SU-DHL-6 (cell line): ENCODE results near the gene IP6K3.

ENCODE experiments used
- H2AFZ ChIP-seq: fragments of 200-600 bp; sonication (generic); 2 replicates; pipeline ENCODE4 v1.6.1; 2014; ENCODE audit warnings: low read depth, mild to moderate bottlenecking, moderate library complexity, mixed read lengths, antibody characterized with exemption, low read length; ENCODE audit not compliant: severe bottlenecking
- H3F3A ChIP-seq: fragments of 200-600 bp; shearing (Covaris generic); 2 replicates; pipeline ENCODE4 v1.6.0; 2016; ENCODE audit warnings: antibody characterized with exemption, mild to moderate bottlenecking; ENCODE audit not compliant: insufficient read depth
- H3K27ac ChIP-seq: fragments of 200-600 bp; sonication (generic); 2 replicates; pipeline ENCODE4 v1.5.1; 2016; ENCODE audit warnings: low read depth, mild to moderate bottlenecking, low read length, moderate library complexity, mixed read lengths
- H3K27me3 ChIP-seq: fragments of 200-600 bp; sonication (generic), shearing (Covaris generic); 2 replicates; pipeline ENCODE4 v1.6.0; 2014; ENCODE audit warnings: mild to moderate bottlenecking, low read length
- H3K36me3 ChIP-seq: fragments of 200-600 bp; sonication (generic); 2 replicates; pipeline ENCODE4 v1.6.1; 2014; ENCODE audit warnings: mild to moderate bottlenecking, low read length, mixed read lengths
- H3K4me2 ChIP-seq: fragments of 300-600, 200-600 bp; shearing (Covaris generic), sonication (generic); 2 replicates; pipeline ENCODE4 v1.6.0; 2014; ENCODE audit warnings: low read length, low read depth, mild to moderate bottlenecking; ENCODE audit not compliant: poor library complexity, severe bottlenecking
- H3K4me3 ChIP-seq: fragments of 200-600 bp; sonication (generic); 2 replicates; pipeline ENCODE4 v1.5.1; 2014; ENCODE audit warnings: antibody characterized with exemption, low read length, mild to moderate bottlenecking, mixed read lengths; ENCODE audit not compliant: insufficient read depth, poor library complexity, severe bottlenecking
- H3K79me2 ChIP-seq: fragments of 200-600 bp; sonication (generic); 2 replicates; pipeline ENCODE4 v1.6.1; 2014; ENCODE audit warnings: mild to moderate bottlenecking, low read length, moderate library complexity; ENCODE audit not compliant: insufficient read depth
- H3K9ac ChIP-seq: fragments of 200-600 bp; sonication (generic); 2 replicates; pipeline ENCODE4 v1.7.0; 2014; ENCODE audit warnings: mild to moderate bottlenecking, low read length
- H3K9me2 ChIP-seq: fragments of 200-600 bp; sonication (generic); replicated peaks from 2 replicates; pipeline ENCODE4 v1.6.1; 2014; ENCODE audit warnings: low read length; ENCODE audit not compliant: insufficient read depth
- H3K9me3 ChIP-seq: fragments of 200-600 bp; sonication (generic); 2 replicates; pipeline ENCODE4 v1.6.1; 2014; ENCODE audit warnings: low read length, mixed read lengths; ENCODE audit not compliant: insufficient read depth
- H4K20me1 ChIP-seq: fragments of 200-600 bp; sonication (generic); 2 replicates; pipeline ENCODE4 v1.6.1; 2014; ENCODE audit warnings: low read depth, mild to moderate bottlenecking, antibody characterized with exemption, low read length, moderate library complexity, mixed read lengths
- EZH2phosphoT487 ChIP-seq: fragments of 200-600 bp; sonication (generic), shearing (Covaris generic); conservative IDR thresholded peaks from 2 replicates; pipeline ENCODE4 v1.6.1; 2018; ENCODE audit warnings: mild to moderate bottlenecking, antibody characterized with exemption, low read length, moderate library complexity, mixed read lengths
- TF ChIP-seq, protein P1 (sequence below): fragments of 200-600 bp; sonication (generic); IDR thresholded peaks from one replicate; pipeline ENCODE4 v1.5.1; 2017; ENCODE audit warnings: antibody characterized with exemption, mild to moderate bottlenecking, low read length, moderate library complexity; ENCODE audit not compliant: insufficient read depth, poor library complexity, severe bottlenecking

IP6K3 gene

DNA sequence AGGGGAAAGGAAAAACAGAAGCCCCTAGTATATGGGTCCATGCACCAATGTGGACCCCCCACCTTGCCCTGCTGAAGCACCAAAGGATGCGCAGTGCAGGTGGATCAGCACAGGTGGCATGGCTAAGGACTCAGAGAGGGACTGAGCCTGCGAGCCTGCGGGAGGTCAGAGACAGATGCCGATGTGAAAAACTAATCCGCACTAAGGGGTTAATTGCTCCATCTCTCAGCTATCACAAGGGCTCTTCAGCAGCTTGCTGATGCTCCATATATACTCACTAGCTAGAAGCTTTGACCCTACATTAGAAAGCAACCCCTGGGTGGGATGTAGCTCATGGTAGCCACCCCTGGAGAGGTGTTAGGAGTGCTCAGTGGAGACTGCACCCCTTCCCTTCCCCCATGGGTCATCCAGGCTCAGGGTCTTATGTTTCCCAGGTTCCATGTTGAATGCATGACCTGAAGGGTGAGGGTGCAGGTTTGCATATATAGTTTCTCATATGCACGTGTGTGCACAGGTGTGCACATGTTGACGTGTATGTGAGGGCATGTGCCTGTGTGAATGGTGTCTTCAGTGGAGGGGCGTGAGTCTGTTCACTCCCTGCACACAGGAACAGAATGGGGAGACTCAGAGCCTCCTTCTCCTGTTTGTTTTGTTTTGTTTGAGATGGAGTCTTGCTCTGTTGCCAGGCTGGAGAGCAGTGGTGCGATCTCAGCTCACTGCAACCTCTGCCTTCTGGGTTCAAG, 13.4 kb upstream of the IP6K3 start:
- Histone ChIP-seq H3K79me2 (no peaks in the 10 kb centered on the region), H3K9me3 (no peaks in the 10 kb centered on the region), H3K9me2 (no peaks in the 10 kb centered on the region), H3K4me3 (no peak overlapping the region), H3K36me3 (no peaks in the 10 kb centered on the region), H3K27me3 (no peaks in the 10 kb centered on the region), H3K9ac (no peak overlapping the region), H2AFZ (no peak overlapping the region), H3K27ac (no peak overlapping the region), H4K20me1 (no peaks in the 10 kb centered on the region), H3K4me2 (no peak overlapping the region), H3F3A (no peaks in the 10 kb centered on the region)
- TF ChIP-seq, protein P1, sequence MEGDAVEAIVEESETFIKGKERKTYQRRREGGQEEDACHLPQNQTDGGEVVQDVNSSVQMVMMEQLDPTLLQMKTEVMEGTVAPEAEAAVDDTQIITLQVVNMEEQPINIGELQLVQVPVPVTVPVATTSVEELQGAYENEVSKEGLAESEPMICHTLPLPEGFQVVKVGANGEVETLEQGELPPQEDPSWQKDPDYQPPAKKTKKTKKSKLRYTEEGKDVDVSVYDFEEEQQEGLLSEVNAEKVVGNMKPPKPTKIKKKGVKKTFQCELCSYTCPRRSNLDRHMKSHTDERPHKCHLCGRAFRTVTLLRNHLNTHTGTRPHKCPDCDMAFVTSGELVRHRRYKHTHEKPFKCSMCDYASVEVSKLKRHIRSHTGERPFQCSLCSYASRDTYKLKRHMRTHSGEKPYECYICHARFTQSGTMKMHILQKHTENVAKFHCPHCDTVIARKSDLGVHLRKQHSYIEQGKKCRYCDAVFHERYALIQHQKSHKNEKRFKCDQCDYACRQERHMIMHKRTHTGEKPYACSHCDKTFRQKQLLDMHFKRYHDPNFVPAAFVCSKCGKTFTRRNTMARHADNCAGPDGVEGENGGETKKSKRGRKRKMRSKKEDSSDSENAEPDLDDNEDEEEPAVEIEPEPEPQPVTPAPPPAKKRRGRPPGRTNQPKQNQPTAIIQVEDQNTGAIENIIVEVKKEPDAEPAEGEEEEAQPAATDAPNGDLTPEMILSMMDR: no peak
- TF ChIP-seq EZH2phosphoT487: no peak

DNA sequence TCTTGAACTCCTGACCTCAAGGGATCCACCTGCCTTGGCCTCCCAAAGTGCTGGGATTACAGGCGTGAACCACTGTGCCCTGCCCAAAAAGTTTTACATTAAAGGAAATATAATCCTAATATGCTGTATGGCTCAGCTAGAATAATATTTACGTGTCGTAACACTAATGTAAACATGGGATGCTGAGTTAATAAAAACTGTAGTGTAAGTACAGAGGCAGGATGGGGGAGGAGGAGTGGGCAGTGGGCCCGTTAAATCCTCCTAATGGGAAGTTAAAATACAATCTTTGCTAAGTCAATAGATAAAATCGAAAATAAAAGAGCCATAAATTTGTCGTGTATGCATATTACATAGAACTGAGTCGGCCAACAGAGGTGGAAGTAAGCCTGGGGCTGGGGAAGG, 12.1 kb upstream of the IP6K3 start:
- H3K9me2 ChIP-seq: no peaks in the 10 kb centered on the region
- no peaks in the 10 kb centered on the region for H3K27me3 ChIP-seq
- no peak for TF ChIP-seq EZH2phosphoT487
- TF ChIP-seq, protein P1: no peak
- no peak overlapping the region for H2AFZ ChIP-seq
- no peaks in the 10 kb centered on the region for H3K79me2 ChIP-seq
- no peak overlapping the region for H3K4me3 ChIP-seq
- H3F3A ChIP-seq: no peaks in the 10 kb centered on the region
- no peak overlapping the region for H3K4me2 ChIP-seq
- H3K9me3 ChIP-seq: no peaks in the 10 kb centered on the region
- H3K36me3 ChIP-seq: no peaks in the 10 kb centered on the region
- no peak overlapping the region for H3K27ac ChIP-seq
- no peaks in the 10 kb centered on the region for H4K20me1 ChIP-seq
- no peak overlapping the region for H3K9ac ChIP-seq

DNA sequence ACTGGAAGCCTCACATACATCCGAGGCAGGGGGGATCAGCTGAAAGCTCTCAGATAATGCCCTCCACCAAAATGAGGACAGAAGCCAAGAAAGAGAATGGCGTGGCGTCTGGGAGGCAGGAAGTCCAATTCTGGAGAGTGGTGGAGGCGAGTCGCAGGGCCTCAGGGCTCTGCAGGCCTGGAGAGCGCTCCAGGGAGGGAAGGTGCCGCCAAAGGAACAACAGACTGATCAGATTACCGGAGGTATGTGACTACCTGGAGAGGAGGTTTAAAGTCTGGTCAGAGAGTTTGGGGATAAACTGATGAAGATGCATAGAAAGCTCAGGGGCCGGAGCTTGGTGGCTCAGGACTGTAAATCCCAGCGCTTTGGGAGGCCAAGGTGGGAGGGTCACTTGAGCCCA, 11.2 kb upstream of the IP6K3 start:
- Histone ChIP-seq H2AFZ (no peak overlapping the region), H3K4me3 (no peak overlapping the region), H3K27ac (no peak overlapping the region), H3K9me2 (no peaks in the 10 kb centered on the region), H3K9me3 (no peaks in the 10 kb centered on the region), H3K4me2 (no peak overlapping the region), H4K20me1 (no peaks in the 10 kb centered on the region), H3F3A (no peaks in the 10 kb centered on the region), H3K36me3 (no peaks in the 10 kb centered on the region), H3K79me2 (no peaks in the 10 kb centered on the region), H3K9ac (no peak overlapping the region), H3K27me3 (no peaks in the 10 kb centered on the region)
- TF ChIP-seq, protein P1: no peak
- TF ChIP-seq EZH2phosphoT487: no peak
